GM12892 (cell line): ENCODE results near the gene TMEM266.

ENCODE experiments used
- POLR2A ChIP-seq: IDR thresholded peaks from 2 replicates; pipeline ENCODE4 v1.6.1; 2011; ENCODE audit warnings: low read depth, low read length, control low read depth
- TAF1 ChIP-seq: IDR thresholded peaks from 2 replicates; pipeline ENCODE4 v1.6.1; 2011; ENCODE audit warnings: low read depth, mild to moderate bottlenecking, control low read depth, low read length, borderline replicate concordance

GRCh38 chr15:76200083-76200465, 140.3 kb downstream of the TMEM266 start:
- TF ChIP-seq TAF1 (no peak), POLR2A (no peak)
